ENCODE measurements around the gene CTSF. TPM values are rescaled to one million over a fixed set of nuclear protein-coding genes. Genes with fewer than 3 reads are reported as not detected.
"Not testable (repeated sequence)": the region's sequence is repeated elsewhere in the genome, so short reads cannot be mapped to it uniquely, and the experiment has no call there.

The CTSF gene
- total and polyA plus RNA-seq, 12 donors, result 37.0 to 264 (median 133) TPM

- peak in 6 of 7 donors; percentile 36 to 85 (median 46) for DNase-seq
- Histone ChIP-seq H3K4me3 (no peak overlapping the region), H3K9me3 (replicated peaks in 1 of 3) (no peaks in the 10 kb centered on the region), H3K36me3 (replicated peaks in 1 of 2) (peaks cover 0 to 18% of the 10 kb centered on the region in 2 donors), H3K27ac (peak overlapping the region in 2 of 5 donors; percentile 35 to 49), H3K4me1 (replicated peaks in 1 of 2) (peaks cover 10 to 18% of the 10 kb centered on the region in 2 donors), H3K27me3 (no peaks in the 10 kb centered on the region)
- TF ChIP-seq POLR2A (IDR thresholded peaks at IDR 0.05), result no peak
- TF ChIP-seq CTCF (IDR thresholded peaks at IDR 0.05), result peak in 3 of 6 experiments; percentile 15 to 46 (median 45)
- 44 to 79% (median 50%) methylated on average over 8 to 26 of the region's 26 CpGs for WGBS, 4 donors
- intact Hi-C loops (cut with DNase I), result loop anchor here in 1 of 2 donors (10.0 kb wide), 1 partner anchor 59 kb away; the partner anchor contains the start of gene DPP3
These were observed 24.9 kb downstream of the CTSF start for GRCh38 chr11:66543263-66544107.

- H3K36me3 ChIP-seq (replicated peaks in 1 of 2), result peaks cover 0 to 18% of the 10 kb centered on the region in 2 donors
- no peaks in the 10 kb centered on the region for H3K9me3 ChIP-seq (replicated peaks in 1 of 3)
- DNase-seq, result no peak
- peaks cover 10 to 18% of the 10 kb centered on the region in 2 donors for H3K4me1 ChIP-seq (replicated peaks in 1 of 2)
- H3K4me3 ChIP-seq, result no peak overlapping the region
- H3K27ac ChIP-seq, result no peak overlapping the region
- no peaks in the 10 kb centered on the region for H3K27me3 ChIP-seq
- 85 to 89% (median 86%) methylated on average over 10 of the region's 10 CpGs for WGBS, 4 donors
- TF ChIP-seq POLR2A (IDR thresholded peaks at IDR 0.05) (no peak), CTCF (IDR thresholded peaks at IDR 0.05) (no peak)
- intact Hi-C loops (cut with DNase I), result loop anchor here in 1 of 2 donors (10.0 kb wide), 1 partner anchor 58 kb away; the partner anchor contains the start of gene DPP3
These were observed 26.0 kb downstream of the CTSF start for GRCh38 chr11:66542362-66542761.

- H3K36me3 ChIP-seq (replicated peaks in 1 of 2), result peaks cover 0 to 18% of the 10 kb centered on the region in 2 donors
- intact Hi-C loops (cut with DNase I), result loop anchor here in 1 of 2 donors (10.0 kb wide), 1 partner anchor 57 kb away; the partner anchor contains the start of gene DPP3
- no peaks in the 10 kb centered on the region for H3K9me3 ChIP-seq (replicated peaks in 1 of 3)
- no peak for TF ChIP-seq CTCF (IDR thresholded peaks at IDR 0.05)
- no peak for TF ChIP-seq POLR2A (IDR thresholded peaks at IDR 0.05)
- H3K27me3 ChIP-seq, result no peaks in the 10 kb centered on the region
- 86 to 90% (median 89%) methylated on average over 4 of the region's 4 CpGs for WGBS, 4 donors
- no peak overlapping the region for H3K27ac ChIP-seq
- H3K4me1 ChIP-seq (replicated peaks in 1 of 2), result peaks cover 10 to 18% of the 10 kb centered on the region in 2 donors
- H3K4me3 ChIP-seq, result no peak overlapping the region
- no peak for DNase-seq
These were observed 26.5 kb downstream of the CTSF start for GRCh38 chr11:66541892-66542291.

- H3K27me3 ChIP-seq; H3K27ac ChIP-seq; H3K9me3 ChIP-seq (replicated peaks in 1 of 3); DNase-seq; H3K4me3 ChIP-seq: not testable (repeated sequence)
- WGBS, 4 donors, result 80 to 92% (median 88%) methylated on average over 6 to 8 of the region's 8 CpGs
- Histone ChIP-seq H3K4me1 (replicated peaks in 1 of 2) (peaks cover 4 to 15% of the 10 kb centered on the region in 2 donors), H3K36me3 (replicated peaks in 1 of 2) (peaks cover 0 to 23% of the 10 kb centered on the region in 2 donors)
- intact Hi-C loops (cut with DNase I), result loop anchor here in 1 of 2 donors (10.0 kb wide), 1 partner anchor 56 kb away; the partner anchor contains the start of gene DPP3
These were observed 27.8 kb downstream of the CTSF start for GRCh38 chr11:66540598-66540997.
